SH-SY5Y (cell line): ENCODE measurements around the gene LIX1.

Experiments used
- GATA2 ChIP-seq: IDR thresholded peaks from 2 replicates; pipeline ENCODE4 v1.6.1; 2011; ENCODE audit warnings: mild to moderate bottlenecking, low read depth, low read length
- GATA3 ChIP-seq: IDR thresholded peaks from 2 replicates; pipeline ENCODE4 v1.6.1; 2011; ENCODE audit warnings: low read depth, mild to moderate bottlenecking, low read length, moderate library complexity

DNA sequence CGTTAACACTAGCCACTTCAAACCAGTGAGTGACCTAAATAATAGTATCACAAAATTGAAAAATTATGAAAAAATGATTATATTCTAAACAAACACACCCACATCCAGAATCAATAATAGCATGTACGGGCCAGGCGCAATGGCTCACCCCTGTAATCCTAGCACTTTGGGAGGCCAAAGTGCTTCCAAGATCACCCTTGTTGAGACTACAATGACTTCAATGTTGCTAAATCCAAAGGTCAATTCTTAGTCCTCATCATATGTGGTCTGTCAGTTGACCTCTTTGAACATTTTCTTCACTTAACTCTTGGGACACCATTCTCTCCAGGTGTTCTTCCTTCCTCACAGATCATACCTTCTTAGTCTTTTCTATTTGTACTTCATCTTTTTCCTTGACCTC, 29.3 kb upstream of the LIX1 start:
- no peak for TF ChIP-seq GATA2
- TF ChIP-seq GATA3, result no peak
